ENCODE measurements around the gene ARID5A.
"Not testable (repeated sequence)": the region's sequence is repeated elsewhere in the genome, so short reads cannot be mapped to it uniquely, and the experiment has no call there.

The ARID5A gene

GRCh38 chr2:96553176-96553956 is 16.8 kb downstream of the ARID5A start:
- H3K4me3 Mint-ChIP-seq = peak overlapping the region; percentile 26
- H3K4me1 Mint-ChIP-seq = peaks cover 24% of the 10 kb centered on the region
- no peak overlapping the region for H3K27ac Mint-ChIP-seq
- no peaks in the 10 kb centered on the region for H3K36me3 Mint-ChIP-seq
- no peaks in the 10 kb centered on the region for H3K9me3 Mint-ChIP-seq
- no peaks in the 10 kb centered on the region for H3K27me3 Mint-ChIP-seq

GRCh38 chr2:96553957-96554292 is 17.4 kb downstream of the ARID5A start:
- H3K36me3 Mint-ChIP-seq, H3K9me3 Mint-ChIP-seq, H3K27ac Mint-ChIP-seq, H3K27me3 Mint-ChIP-seq: not testable (repeated sequence)
- H3K4me1 Mint-ChIP-seq = peaks cover 24% of the 10 kb centered on the region
- peak overlapping the region; percentile 15 for H3K4me3 Mint-ChIP-seq

DNA sequence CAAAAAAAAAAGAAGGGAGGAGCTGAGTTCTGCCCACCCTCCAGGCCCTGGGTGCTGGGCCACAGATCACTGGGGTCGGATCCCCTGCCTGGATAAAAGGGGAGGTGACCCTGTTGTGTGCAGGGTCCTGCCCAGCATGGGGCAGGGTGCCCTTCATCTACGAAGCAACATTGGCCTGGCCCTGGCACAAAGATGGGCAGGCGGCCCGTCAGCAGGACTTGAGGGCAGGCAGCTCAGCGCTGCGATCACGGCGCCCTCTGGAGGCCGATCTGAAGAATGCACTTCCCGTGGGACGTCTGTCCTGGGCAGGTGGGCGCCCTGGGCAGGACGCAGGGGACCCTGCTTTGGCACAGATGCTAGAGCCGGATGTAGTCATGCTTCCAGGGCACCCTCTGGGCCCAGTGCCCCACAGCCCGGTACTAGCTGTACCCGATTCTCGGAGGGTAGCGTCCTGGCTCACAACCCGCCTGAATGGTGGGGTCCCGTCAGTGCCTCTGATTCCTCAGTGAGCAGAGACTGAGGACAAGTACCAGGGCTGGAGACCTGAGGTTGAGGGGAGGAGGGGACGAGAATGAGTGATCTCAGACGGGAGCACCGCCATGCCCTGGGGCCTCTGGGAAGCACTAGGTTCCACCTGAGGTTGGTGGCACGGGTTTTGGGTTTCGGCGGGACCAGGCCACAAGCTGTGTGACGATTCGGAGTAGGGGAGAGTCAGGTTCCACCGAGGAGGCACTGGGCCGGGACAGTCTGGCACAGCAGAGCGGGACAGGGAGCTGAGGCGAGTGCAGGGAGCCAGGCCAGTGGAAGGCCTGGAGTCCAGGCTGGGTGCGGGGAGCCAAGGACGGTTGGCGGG is 18.0 kb downstream of the ARID5A start:
- peaks cover 24% of the 10 kb centered on the region for H3K4me1 Mint-ChIP-seq
- H3K9me3 Mint-ChIP-seq = no peaks in the 10 kb centered on the region
- no peaks in the 10 kb centered on the region for H3K36me3 Mint-ChIP-seq
- H3K27ac Mint-ChIP-seq = peak overlapping the region; percentile 12
- H3K4me3 Mint-ChIP-seq = no peak overlapping the region
- H3K27me3 Mint-ChIP-seq = no peaks in the 10 kb centered on the region

- Mint-ChIP-seq H3K27me3 (no peaks in the 10 kb centered on the region), H3K4me1 (peaks cover 24% of the 10 kb centered on the region), H3K4me3 (no peak overlapping the region), H3K9me3 (no peaks in the 10 kb centered on the region), H3K36me3 (no peaks in the 10 kb centered on the region), H3K27ac (peak overlapping the region; percentile 12)
These were observed 18.6 kb downstream of the ARID5A start for GRCh38 chr2:96555146-96555610.

DNA sequence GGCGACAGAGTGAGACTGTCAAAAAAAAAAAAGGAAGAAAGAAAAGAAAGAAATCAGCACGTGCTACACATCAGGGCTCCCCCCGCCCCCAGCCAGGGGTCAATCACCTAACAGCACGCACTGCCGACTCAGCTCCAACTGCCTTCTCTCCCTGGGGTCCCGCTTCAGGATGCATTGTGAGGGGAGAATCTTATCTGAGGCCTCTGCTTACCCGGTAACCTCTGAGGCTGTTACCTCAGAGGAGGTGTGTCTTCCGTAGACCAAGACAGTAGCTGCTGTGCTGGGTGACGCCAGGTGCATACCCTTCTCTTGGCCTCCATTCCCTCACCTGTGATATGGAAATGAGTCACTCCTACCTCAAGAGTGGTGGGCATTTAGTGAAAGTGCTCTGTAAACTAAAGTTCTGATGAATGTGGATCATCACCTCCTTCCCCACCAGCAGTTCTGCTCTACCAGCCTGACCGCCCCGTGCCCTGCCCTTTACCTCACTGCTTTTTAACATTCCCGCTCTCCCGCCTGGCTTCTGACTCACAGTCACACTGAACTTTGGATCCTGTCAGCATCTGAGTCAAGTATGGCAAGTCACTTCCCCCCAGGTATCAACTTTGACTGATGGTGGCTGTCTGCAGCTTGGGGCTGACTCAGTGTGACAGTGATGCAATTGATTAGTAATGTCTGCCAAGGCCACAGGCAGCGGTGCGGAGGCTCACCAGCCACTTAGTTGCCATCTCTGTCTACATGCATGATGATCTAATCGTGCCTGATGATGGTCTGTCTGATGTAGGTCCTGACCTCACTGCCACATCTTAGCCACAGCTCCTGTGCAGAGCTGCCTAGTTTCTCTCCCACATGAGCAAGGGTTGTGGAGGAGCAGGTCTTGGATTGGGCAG is 20.1 kb downstream of the ARID5A start:
- H3K36me3 Mint-ChIP-seq = no peaks in the 10 kb centered on the region
- no peaks in the 10 kb centered on the region for H3K9me3 Mint-ChIP-seq
- H3K27ac Mint-ChIP-seq = no peak overlapping the region
- H3K27me3 Mint-ChIP-seq = no peaks in the 10 kb centered on the region
- peaks cover 24% of the 10 kb centered on the region for H3K4me1 Mint-ChIP-seq
- no peak overlapping the region for H3K4me3 Mint-ChIP-seq

GRCh38 chr2:96557421-96557820 is 20.9 kb downstream of the ARID5A start:
- H3K27me3 Mint-ChIP-seq, H3K36me3 Mint-ChIP-seq, H3K27ac Mint-ChIP-seq, H3K4me3 Mint-ChIP-seq, H3K9me3 Mint-ChIP-seq: not testable (repeated sequence)
- peaks cover 24% of the 10 kb centered on the region for H3K4me1 Mint-ChIP-seq

- no peaks in the 10 kb centered on the region for H3K36me3 Mint-ChIP-seq
- H3K4me1 Mint-ChIP-seq = peaks cover 20% of the 10 kb centered on the region
- no peak overlapping the region for H3K4me3 Mint-ChIP-seq
- no peaks in the 10 kb centered on the region for H3K9me3 Mint-ChIP-seq
- H3K27me3 Mint-ChIP-seq = no peaks in the 10 kb centered on the region
- H3K27ac Mint-ChIP-seq = peak overlapping the region; percentile 23
These were observed 21.5 kb downstream of the ARID5A start for GRCh38 chr2:96558061-96558460.

DNA sequence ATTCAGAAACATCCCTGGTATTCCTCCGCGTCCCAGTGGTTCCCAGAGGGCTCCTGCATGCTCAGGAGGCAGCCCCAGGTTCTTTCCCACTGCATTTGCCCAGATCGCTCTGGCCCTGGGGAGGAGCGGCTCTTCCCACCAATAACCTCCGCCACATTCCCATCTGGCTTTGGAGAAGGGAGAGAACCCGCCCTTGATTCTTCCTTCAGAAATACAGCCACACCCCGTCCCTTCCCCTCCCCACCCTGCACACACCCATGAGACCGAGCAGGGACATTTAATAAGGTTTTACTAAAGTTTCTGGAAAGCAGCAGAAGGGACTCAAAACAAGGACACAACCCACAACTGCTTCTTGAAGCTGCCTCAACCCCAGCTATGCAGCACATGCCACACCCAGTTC is 21.9 kb downstream of the ARID5A start:
- Mint-ChIP-seq H3K27ac (peak overlapping the region; percentile 23), H3K4me1 (peaks cover 16% of the 10 kb centered on the region), H3K27me3 (no peaks in the 10 kb centered on the region), H3K36me3 (no peaks in the 10 kb centered on the region), H3K9me3 (no peaks in the 10 kb centered on the region), H3K4me3 (no peak overlapping the region)

DNA sequence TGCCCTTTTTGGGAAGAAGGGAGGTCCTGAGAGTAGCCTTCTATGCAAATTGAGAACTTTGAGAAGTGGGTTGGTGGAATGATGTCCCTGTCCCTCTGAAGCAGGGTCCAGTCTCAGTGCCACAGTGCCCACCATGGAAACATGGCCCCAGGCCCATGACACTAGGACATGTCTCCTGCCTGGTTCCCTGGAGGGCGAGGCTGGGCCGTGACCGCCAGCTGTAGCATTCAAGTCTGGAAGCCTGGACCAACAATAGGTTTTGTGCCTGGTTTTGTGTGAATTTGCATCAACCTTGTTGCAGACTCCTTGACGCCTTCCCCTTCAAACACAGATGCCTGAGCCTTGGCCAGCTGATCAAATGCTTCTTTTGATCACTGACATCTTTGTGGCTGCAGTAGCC is 27.5 kb downstream of the ARID5A start:
- Mint-ChIP-seq H3K27ac (no peak overlapping the region), H3K27me3 (no peaks in the 10 kb centered on the region), H3K36me3 (no peaks in the 10 kb centered on the region), H3K4me1 (no peaks in the 10 kb centered on the region), H3K4me3 (no peak overlapping the region), H3K9me3 (no peaks in the 10 kb centered on the region)

GRCh38 chr2:96564563-96564962 is 28.0 kb downstream of the ARID5A start:
- Mint-ChIP-seq H3K36me3 (peaks cover under 1% of the 10 kb centered on the region), H3K9me3 (no peaks in the 10 kb centered on the region), H3K4me3 (no peak overlapping the region), H3K27ac (no peak overlapping the region), H3K4me1 (no peaks in the 10 kb centered on the region), H3K27me3 (no peaks in the 10 kb centered on the region)

- H3K27ac Mint-ChIP-seq = no peak overlapping the region
- no peak overlapping the region for H3K4me3 Mint-ChIP-seq
- no peaks in the 10 kb centered on the region for H3K27me3 Mint-ChIP-seq
- no peaks in the 10 kb centered on the region for H3K4me1 Mint-ChIP-seq
- peaks cover 2% of the 10 kb centered on the region for H3K36me3 Mint-ChIP-seq
- H3K9me3 Mint-ChIP-seq = no peaks in the 10 kb centered on the region
These were observed 28.6 kb downstream of the ARID5A start for GRCh38 chr2:96565111-96565510.

DNA sequence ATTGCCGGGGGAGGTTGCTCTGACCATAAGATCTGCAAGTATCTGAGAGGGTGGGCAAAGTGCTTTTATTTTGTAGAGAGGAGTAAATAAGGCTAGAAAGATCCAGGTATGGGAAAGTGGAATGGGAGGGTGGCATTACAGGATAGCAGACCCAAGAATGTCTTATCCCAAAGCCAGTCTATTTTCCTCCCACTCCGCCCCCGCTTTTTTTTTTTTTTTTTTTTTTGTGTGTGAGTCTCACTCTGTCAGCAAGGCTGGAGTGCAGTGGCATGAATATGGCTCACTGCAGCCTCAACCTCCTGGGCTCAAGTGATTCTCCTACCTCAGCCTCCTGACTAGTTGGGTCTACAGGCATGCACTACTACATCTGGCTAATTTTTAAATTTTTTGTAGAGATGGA is 31.5 kb downstream of the ARID5A start:
- no peak overlapping the region for H3K4me3 Mint-ChIP-seq
- H3K27me3 Mint-ChIP-seq = no peaks in the 10 kb centered on the region
- H3K4me1 Mint-ChIP-seq = no peaks in the 10 kb centered on the region
- no peak overlapping the region for H3K27ac Mint-ChIP-seq
- H3K9me3 Mint-ChIP-seq = no peaks in the 10 kb centered on the region
- H3K36me3 Mint-ChIP-seq = peaks cover 5% of the 10 kb centered on the region

DNA sequence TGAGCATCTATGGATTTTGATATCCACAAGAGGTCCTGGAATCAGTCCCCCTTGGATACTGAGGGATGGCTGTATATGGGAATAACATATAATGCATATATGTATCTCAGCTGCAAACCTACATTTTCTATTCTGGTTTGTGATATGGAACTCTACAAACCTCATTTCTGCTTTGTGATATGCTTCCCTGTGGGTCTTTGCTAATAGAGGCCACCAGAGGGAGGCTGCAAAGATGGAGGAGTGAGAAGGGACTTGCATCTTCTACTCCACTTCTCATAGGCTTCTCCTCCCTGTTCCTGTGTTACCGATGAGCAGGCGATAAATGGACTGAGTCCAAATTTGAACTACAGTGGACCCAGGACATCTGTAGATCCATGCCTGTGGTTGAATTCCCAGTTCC is 37.8 kb downstream of the ARID5A start:
- Mint-ChIP-seq H3K36me3 (peaks cover 5% of the 10 kb centered on the region), H3K9me3 (no peaks in the 10 kb centered on the region), H3K4me1 (no peaks in the 10 kb centered on the region), H3K4me3 (no peak overlapping the region), H3K27me3 (no peaks in the 10 kb centered on the region), H3K27ac (no peak overlapping the region)

DNA sequence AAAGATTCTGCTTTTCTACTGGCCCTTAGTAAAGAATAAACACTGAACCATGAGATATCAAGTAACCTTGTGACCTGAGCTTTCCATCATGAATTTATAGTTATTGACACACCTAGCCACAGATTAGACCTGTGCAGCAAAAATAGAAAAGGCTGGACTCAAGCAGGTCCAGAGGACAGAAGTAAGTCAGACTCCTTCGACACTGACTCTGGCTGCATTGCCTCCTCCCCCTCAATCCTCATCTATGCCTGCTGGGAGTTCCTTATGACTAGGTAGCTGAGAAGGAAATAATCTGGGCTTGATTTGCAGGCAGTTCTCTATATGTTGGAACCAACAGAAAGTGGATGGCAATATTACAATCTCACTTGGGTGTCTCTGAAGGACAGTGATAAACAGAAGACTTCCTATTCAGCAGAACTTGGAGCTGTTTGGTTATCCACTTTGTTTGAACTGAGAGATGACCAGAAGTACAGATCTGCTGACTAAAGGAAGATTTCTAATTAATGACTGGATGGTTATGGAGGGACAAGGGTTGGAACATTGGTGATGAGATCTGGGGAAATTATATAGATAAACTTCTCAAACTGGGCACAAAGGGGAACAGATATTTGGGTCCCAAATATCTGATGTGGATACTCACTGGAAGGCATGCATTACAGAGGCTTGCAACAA is 39.4 kb downstream of the ARID5A start:
- no peaks in the 10 kb centered on the region for H3K27me3 Mint-ChIP-seq
- no peak overlapping the region for H3K27ac Mint-ChIP-seq
- peaks cover 3% of the 10 kb centered on the region for H3K36me3 Mint-ChIP-seq
- no peak overlapping the region for H3K4me3 Mint-ChIP-seq
- H3K4me1 Mint-ChIP-seq = no peaks in the 10 kb centered on the region
- no peaks in the 10 kb centered on the region for H3K9me3 Mint-ChIP-seq

DNA sequence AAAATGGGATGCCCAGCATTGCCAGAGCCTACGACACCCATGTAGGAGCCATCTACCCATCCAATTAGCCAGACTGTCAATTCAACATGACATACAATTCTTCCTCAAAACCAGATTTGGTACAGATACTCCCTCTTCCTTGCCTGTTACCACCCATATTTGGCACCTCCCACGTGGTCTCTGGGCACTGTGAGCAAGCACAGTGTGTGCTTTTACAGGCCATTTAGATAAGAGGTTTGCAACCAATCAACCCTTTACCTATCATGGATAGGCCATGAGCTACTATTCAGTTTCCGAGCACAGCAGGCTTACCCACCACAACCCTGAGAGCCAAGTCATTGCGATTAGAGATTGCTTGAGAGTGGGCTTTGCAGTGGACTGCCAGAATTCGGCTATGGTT is 40.9 kb downstream of the ARID5A start:
- Mint-ChIP-seq H3K27me3 (no peaks in the 10 kb centered on the region), H3K27ac (no peak overlapping the region), H3K4me1 (no peaks in the 10 kb centered on the region), H3K9me3 (no peaks in the 10 kb centered on the region), H3K4me3 (no peak overlapping the region), H3K36me3 (no peaks in the 10 kb centered on the region)
